Breast epithelium (tissue), 3 donors: ENCODE results near the gene SCUBE3.

Experiments
- CTCF ChIP-seq, 3 donors: fragments of 450-650 bp; IDR thresholded peaks; one replicate each; pipeline ENCODE4 v1.5.1; 2016 to 2017; ENCODE audit warnings: antibody characterized with exemption in 3 of 3, mild to moderate bottlenecking in 3 of 3, moderate library complexity in 3 of 3
- POLR2A ChIP-seq: fragments of 450-650 bp; IDR thresholded peaks from one replicate; pipeline ENCODE4 v1.6.1; 2016; ENCODE audit warnings: antibody characterized with exemption, mild to moderate bottlenecking, moderate library complexity

DNA sequence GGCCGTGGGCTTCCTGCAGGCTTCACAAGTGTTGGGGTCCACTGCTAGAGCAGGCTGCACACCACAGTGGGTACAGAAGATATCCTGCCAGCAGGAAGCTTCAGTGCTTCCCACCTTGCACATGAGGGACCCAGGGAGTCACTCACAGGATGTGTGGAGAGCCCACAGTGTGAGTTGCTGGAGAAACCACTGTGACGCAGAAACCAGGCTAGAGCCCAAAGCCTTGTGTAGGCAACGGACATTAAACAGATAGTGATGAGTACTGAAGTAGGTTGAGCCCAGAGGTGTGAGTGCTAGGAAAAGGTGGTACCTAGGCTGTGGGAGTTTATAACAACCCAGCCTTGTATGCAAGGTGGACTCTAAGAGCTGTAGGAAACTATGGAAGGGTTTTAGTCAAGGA, 65.0 kb downstream of the SCUBE3 start:
- TF ChIP-seq POLR2A, result no peak
- TF ChIP-seq CTCF (IDR thresholded peaks at IDR 0.05), result no peak
